Endodermal cell (in vitro differentiated cells): Measurements from ENCODE around the gene CAMK2D. TPM values are rescaled to one million over a fixed set of nuclear protein-coding genes. Genes with fewer than 3 reads are reported as not detected.

Source experiments
- DNase-seq: peaks from one replicate; pipeline ENCODE4 v3.0.0-alpha.2; 2017
- H3K27ac ChIP-seq: 2 replicates; pipeline ENCODE4 v1.5.1; 2013; ENCODE audit warnings: mild to moderate bottlenecking, low read depth, low read length, moderate library complexity
- H3K27me3 ChIP-seq: 2 replicates; pipeline ENCODE4 v1.6.1; 2013; ENCODE audit warnings: mild to moderate bottlenecking, low read length, moderate library complexity; ENCODE audit not compliant: insufficient read depth, control insufficient read depth, poor library complexity, severe bottlenecking
- H3K36me3 ChIP-seq: 2 replicates; pipeline ENCODE4 v1.7.0; 2013; ENCODE audit warnings: mild to moderate bottlenecking, low read length, moderate library complexity; ENCODE audit not compliant: control insufficient read depth, insufficient read depth
- H3K4me1 ChIP-seq: one replicate; pipeline ENCODE4 v1.7.0; 2013; ENCODE audit warnings: low read length; ENCODE audit not compliant: control insufficient read depth, insufficient read depth
- H3K4me3 ChIP-seq: 2 replicates; pipeline ENCODE4 v1.5.1; 2013; ENCODE audit warnings: mild to moderate bottlenecking, low read length, moderate library complexity
- H3K9ac ChIP-seq: 2 replicates; pipeline ENCODE4 v1.6.1; 2013; ENCODE audit warnings: mild to moderate bottlenecking, low read length, moderate library complexity; ENCODE audit not compliant: poor library complexity, severe bottlenecking; ENCODE audit errors: extremely low read depth
- H3K9me3 ChIP-seq: 2 replicates; pipeline ENCODE4 v1.6.1; 2013; ENCODE audit warnings: mild to moderate bottlenecking, low read length, moderate library complexity; ENCODE audit not compliant: control insufficient read depth
- H3K27ac Mint-ChIP-seq: 2 replicates; pipeline ENCODE4 v1.8.0; 2020; ENCODE audit warnings: mixed read lengths
- H3K27me3 Mint-ChIP-seq: 2 replicates; pipeline ENCODE4 v1.8.0; 2021; ENCODE audit warnings: mild to moderate bottlenecking, mixed read lengths; ENCODE audit not compliant: insufficient read depth
- H3K36me3 Mint-ChIP-seq: 2 replicates; pipeline ENCODE4 v1.8.0; 2020; ENCODE audit warnings: low read depth, mixed read lengths
- H3K4me1 Mint-ChIP-seq: 2 replicates; pipeline ENCODE4 v1.8.0; 2020; ENCODE audit warnings: mixed read lengths
- H3K4me3 Mint-ChIP-seq: 2 replicates; pipeline ENCODE4 v1.8.0; 2020; ENCODE audit warnings: mild to moderate bottlenecking, moderate library complexity, mixed read lengths
- H3K9me3 Mint-ChIP-seq: 2 replicates; pipeline ENCODE4 v1.8.0; 2020; ENCODE audit warnings: mild to moderate bottlenecking, mixed read lengths
- WGBS, 2 experiments: methylation state at CpG; one replicate each; pipeline versions ENCODE4 v1.1.5 to v1.1.7; 2013; ENCODE audit warnings: missing lambda C conversion rate in 2 of 2, mixed read lengths in 1 of 2; ENCODE audit not compliant: insufficient coverage in 1 of 2, insufficient read length in 1 of 2; 5-methylcytosine and 5-hydroxymethylcytosine counted together
- total RNA-seq, 2 donors: library from RNA; stranded (reverse); fragmentation: NEBNext Ultra II Directional in 1 of 2; extraction: Animal tissue kit (Norgen Biotek cat#: 25700) in 1 of 2; gene quantifications; 2 replicates in 1 of 2; 3 replicates in 1 of 2; pipeline ENCODE4 v1.2.1, GENCODE V29; 2021
- TF ChIP-seq, protein P1 (sequence below): fragments of 200-600 bp; sonication (generic); conservative IDR thresholded peaks from 2 replicates; pipeline ENCODE4 v1.5.0; 2021; ENCODE audit warnings: antibody characterized with exemption, mild to moderate bottlenecking

The CAMK2D gene
- total RNA-seq, 2 donors from 2014 or later: 91.1 to 120 TPM

- Histone ChIP-seq H3K4me3 (no peak overlapping the region), H3K9ac (no peak overlapping the region), H3K9me3 (no peaks in the 10 kb centered on the region), H3K36me3 (peaks cover 4% of the 10 kb centered on the region), H3K27ac (no peak overlapping the region), H3K27me3 (no peaks in the 10 kb centered on the region), H3K4me1 (peaks cover 3% of the 10 kb centered on the region)
- DNase-seq: no peak
- TF ChIP-seq, protein P1, sequence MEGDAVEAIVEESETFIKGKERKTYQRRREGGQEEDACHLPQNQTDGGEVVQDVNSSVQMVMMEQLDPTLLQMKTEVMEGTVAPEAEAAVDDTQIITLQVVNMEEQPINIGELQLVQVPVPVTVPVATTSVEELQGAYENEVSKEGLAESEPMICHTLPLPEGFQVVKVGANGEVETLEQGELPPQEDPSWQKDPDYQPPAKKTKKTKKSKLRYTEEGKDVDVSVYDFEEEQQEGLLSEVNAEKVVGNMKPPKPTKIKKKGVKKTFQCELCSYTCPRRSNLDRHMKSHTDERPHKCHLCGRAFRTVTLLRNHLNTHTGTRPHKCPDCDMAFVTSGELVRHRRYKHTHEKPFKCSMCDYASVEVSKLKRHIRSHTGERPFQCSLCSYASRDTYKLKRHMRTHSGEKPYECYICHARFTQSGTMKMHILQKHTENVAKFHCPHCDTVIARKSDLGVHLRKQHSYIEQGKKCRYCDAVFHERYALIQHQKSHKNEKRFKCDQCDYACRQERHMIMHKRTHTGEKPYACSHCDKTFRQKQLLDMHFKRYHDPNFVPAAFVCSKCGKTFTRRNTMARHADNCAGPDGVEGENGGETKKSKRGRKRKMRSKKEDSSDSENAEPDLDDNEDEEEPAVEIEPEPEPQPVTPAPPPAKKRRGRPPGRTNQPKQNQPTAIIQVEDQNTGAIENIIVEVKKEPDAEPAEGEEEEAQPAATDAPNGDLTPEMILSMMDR: no peak
- Mint-ChIP-seq H3K36me3 (peaks cover 8% of the 10 kb centered on the region), H3K4me1 (peaks cover 18% of the 10 kb centered on the region), H3K4me3 (no peak overlapping the region), H3K27me3 (no peaks in the 10 kb centered on the region), H3K9me3 (no peaks in the 10 kb centered on the region), H3K27ac (no peak overlapping the region)
- 88 to 94% methylated on average over 5 to 6 of the region's 6 CpGs for WGBS, 2 experiments
These were observed 144.3 kb downstream of the CAMK2D start for GRCh38 chr4:113617195-113617594.

- no peak overlapping the region for H3K4me3 ChIP-seq
- Mint-ChIP-seq H3K9me3 (no peaks in the 10 kb centered on the region), H3K36me3 (peaks cover 8% of the 10 kb centered on the region), H3K4me3 (no peak overlapping the region), H3K27ac (no peak overlapping the region), H3K27me3 (no peaks in the 10 kb centered on the region), H3K4me1 (peaks cover 15% of the 10 kb centered on the region)
- WGBS, 2 experiments: no CpG with 5 or more reads among the region's 1 CpG
- TF ChIP-seq, protein P1: no peak
- H3K9ac ChIP-seq: no peak overlapping the region
- peaks cover 3% of the 10 kb centered on the region for H3K4me1 ChIP-seq
- H3K36me3 ChIP-seq: peaks cover 4% of the 10 kb centered on the region
- no peaks in the 10 kb centered on the region for H3K27me3 ChIP-seq
- H3K27ac ChIP-seq: no peak overlapping the region
- DNase-seq: no peak
- H3K9me3 ChIP-seq: no peaks in the 10 kb centered on the region
These were observed 145.1 kb downstream of the CAMK2D start for GRCh38 chr4:113616443-113616842.

GRCh38 chr4:113614414-113614813 lies 147.1 kb downstream of the CAMK2D start:
- Mint-ChIP-seq H3K4me3 (no peak overlapping the region), H3K4me1 (peaks cover 15% of the 10 kb centered on the region), H3K36me3 (peaks cover 6% of the 10 kb centered on the region), H3K27ac (no peak overlapping the region), H3K27me3 (no peaks in the 10 kb centered on the region), H3K9me3 (no peaks in the 10 kb centered on the region)
- Histone ChIP-seq H3K27me3 (no peaks in the 10 kb centered on the region), H3K9me3 (no peaks in the 10 kb centered on the region), H3K4me1 (peaks cover 3% of the 10 kb centered on the region), H3K36me3 (peaks cover 6% of the 10 kb centered on the region), H3K27ac (no peak overlapping the region), H3K9ac (no peak overlapping the region), H3K4me3 (no peak overlapping the region)
- DNase-seq: no peak
- TF ChIP-seq, protein P1: no peak
- WGBS, 2 experiments: 86 to 96% methylated on average over 2 of the region's 2 CpGs
